GM10248 (cell line): ENCODE data around the gene CYTH1.

ENCODE experiments used
- CTCF ChIA-PET: fragments of 300-600 bp; sonication (Branson Sonifier 250); formaldehyde crosslinking; extraction: SDS; loops from one replicate; lab custom pipeline; 2021; ENCODE audit warnings: antibody characterized with exemption; lab: Yijun Ruan, JAX
- POLR2A ChIA-PET: fragments of 350-650 bp; sonication (Branson Sonifier 250); formaldehyde crosslinking; extraction: SDS; loops from one replicate; lab custom pipeline; 2020; ENCODE audit warnings: antibody characterized with exemption; lab: Yijun Ruan, JAX
- DNase-seq: peaks from one replicate; pipeline ENCODE4 v3.0.0; 2012; ENCODE audit errors: extremely low spot score
- TF ChIP-seq, protein P1 (sequence below): IDR thresholded peaks from 2 replicates; pipeline ENCODE4 v1.5.1; 2012; ENCODE audit warnings: mild to moderate bottlenecking, low read depth; ENCODE audit errors: extremely low read depth, missing control alignments, control extremely low read depth

CYTH1 gene, protein sequence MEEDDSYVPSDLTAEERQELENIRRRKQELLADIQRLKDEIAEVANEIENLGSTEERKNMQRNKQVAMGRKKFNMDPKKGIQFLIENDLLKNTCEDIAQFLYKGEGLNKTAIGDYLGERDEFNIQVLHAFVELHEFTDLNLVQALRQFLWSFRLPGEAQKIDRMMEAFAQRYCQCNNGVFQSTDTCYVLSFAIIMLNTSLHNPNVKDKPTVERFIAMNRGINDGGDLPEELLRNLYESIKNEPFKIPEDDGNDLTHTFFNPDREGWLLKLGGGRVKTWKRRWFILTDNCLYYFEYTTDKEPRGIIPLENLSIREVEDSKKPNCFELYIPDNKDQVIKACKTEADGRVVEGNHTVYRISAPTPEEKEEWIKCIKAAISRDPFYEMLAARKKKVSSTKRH

DNA sequence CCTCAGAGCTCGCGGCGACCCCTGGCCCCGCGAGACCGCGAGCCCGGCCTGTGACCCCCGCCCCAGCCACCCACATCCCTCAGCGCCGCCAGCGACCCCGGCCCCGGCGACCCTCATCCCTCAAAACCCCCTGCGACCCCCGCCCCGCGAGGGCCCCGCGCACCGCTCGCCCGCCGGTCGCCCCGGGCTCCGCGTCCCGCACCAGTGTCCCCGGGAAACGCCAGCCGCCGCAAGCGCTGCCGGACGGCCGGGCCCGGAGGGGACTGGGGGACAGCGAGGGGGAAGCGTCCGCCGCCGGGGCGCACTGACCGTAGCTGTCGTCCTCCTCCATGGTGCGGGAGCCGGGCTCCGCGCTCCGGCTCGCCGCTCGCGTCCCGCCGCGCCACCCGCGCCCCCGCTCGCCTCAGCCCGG lies at the start of gene CYTH1:
Gene CYTH1 (minus strand): TSS at position 381 of the 412 bp plus-strand sequence. CDS start 50 bp downstream, at position 331.
- ChIA-PET POLR2A (no interaction called here), CTCF (no interaction called here)
- TF ChIP-seq, protein P1, sequence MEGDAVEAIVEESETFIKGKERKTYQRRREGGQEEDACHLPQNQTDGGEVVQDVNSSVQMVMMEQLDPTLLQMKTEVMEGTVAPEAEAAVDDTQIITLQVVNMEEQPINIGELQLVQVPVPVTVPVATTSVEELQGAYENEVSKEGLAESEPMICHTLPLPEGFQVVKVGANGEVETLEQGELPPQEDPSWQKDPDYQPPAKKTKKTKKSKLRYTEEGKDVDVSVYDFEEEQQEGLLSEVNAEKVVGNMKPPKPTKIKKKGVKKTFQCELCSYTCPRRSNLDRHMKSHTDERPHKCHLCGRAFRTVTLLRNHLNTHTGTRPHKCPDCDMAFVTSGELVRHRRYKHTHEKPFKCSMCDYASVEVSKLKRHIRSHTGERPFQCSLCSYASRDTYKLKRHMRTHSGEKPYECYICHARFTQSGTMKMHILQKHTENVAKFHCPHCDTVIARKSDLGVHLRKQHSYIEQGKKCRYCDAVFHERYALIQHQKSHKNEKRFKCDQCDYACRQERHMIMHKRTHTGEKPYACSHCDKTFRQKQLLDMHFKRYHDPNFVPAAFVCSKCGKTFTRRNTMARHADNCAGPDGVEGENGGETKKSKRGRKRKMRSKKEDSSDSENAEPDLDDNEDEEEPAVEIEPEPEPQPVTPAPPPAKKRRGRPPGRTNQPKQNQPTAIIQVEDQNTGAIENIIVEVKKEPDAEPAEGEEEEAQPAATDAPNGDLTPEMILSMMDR, result no peak
- DNase-seq, result no peak

DNA sequence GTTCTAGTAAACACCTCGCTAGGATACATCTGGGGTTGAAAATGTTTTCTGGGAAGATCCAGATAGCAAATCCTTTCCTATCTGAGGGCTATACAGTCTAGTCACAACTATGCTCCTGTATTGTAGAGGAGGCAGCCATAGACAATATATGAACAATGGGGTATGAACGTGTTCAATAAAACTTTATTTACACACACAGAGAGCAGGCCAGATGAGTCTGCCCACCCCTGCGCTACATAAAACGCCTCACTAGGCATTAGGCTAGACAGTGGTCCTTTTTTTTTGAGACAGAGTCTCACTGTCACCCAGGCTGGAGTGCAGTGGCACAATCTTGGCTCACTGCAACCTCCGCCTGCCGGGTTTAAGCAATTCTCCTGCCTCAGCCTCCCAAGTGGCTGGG lies 47.4 kb upstream of the CYTH1 start:
- no peak for DNase-seq
- TF ChIP-seq, protein P1, result no peak
- CTCF ChIA-PET, result interaction anchor here (1.4 to 2.5 kb wide), 2 partner anchors 10 to 28 kb away, joined by 5 to 8 read pairs; no protein-coding TSS in a partner anchor
- POLR2A ChIA-PET, result no interaction called here

DNA sequence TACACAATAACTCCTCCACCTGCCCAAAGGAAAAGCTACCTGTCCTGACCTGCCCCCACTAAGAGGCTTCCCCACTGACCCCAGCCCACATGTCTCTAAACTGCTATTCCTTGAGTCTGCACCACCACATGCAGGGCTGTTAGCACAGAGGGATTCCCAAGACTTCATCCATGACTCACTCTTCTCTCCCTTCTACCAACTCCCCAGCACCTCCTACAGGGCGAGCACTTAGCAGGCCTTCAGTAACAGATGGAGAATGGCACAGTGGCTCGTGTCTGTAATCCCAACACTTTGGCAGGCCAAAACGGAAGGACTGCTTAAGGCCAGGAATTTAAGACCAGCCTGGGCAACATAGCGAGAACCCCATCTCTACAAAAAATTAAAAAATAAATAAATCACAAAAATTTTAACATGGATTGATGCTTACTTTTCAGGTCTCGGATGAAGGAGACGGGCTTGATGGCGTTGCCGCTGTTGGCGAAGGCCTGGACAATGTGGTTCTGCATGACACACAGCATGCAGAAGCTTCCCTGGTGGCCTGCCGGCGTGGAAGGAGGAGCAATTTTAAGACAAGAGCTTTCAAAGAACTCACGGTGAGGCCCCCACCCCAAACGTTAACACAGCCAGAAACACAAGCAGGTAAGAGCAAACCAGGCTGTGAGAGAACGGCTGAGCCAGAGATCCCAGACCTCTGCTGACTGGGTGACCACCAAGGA lies 46.6 kb upstream of the CYTH1 start:
- ChIA-PET POLR2A (no interaction called here), CTCF (interaction anchor here (1.4 to 2.5 kb wide), 2 partner anchors 9 to 27 kb away, joined by 5 to 8 read pairs; no protein-coding TSS in a partner anchor)
- no peak for DNase-seq
- TF ChIP-seq, protein P1, result no peak

DNA sequence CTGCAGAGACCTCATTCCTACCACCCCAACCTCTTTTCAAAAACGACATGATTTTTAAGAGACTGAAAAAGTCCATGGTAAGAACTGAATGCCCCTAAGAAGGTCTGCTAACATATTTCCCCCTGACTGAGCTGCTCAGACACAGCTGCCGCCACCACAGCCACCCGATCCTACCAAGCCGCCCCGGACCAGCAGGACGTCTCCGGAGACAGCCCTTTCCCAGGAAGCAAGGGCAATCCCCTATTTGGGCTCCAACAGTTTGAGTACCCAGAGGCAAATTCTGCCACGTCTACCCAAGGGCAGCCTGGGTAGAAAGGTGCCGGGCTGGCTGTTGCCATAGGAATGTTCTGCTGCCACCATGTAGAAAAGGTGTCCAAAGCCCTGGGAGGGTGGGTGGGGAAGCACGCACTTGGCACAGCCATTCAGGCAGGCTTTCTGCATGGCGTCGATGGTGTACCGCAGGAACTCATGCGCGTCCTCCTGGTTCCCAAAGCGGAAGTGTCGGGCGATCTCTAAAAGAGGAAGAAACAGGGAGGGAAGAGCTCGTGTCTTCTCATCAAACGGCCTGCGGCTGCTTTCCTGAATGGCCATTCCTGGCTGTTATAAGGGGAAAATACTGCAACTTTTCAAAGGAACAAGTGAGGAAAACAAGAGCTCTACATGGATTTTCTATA lies 44.9 kb upstream of the CYTH1 start:
- no peak for DNase-seq
- POLR2A ChIA-PET, result no interaction called here
- CTCF ChIA-PET, result interaction anchor here (1.1 to 2.5 kb wide), 3 partner anchors 7 to 43 kb away, joined by 3 to 8 read pairs (median 3); no protein-coding TSS in a partner anchor
- TF ChIP-seq, protein P1, result no peak

DNA sequence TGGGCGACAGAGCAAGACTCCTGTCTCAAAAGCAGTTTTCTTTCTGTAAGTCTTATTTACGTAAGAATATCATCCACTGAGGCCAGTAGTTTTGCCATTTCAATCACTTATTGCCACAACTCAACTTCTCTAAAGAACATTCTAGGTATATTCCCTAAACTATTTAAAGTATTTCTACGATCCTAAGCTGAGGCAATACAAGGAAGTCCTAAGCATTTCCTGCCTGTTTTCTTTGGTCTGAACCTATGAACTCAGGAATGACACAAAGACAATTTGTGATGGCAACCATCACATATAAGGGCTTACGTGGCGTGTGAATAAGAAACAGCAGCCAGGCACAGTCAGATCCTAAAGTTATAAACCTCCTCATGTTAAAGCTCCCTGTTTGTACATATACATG lies 44.3 kb upstream of the CYTH1 start:
- POLR2A ChIA-PET, result no interaction called here
- DNase-seq, result no peak
- CTCF ChIA-PET, result interaction anchor here (1.1 to 1.8 kb wide), 2 partner anchors 24 to 42 kb away, joined by 3 read pairs; no protein-coding TSS in a partner anchor
- TF ChIP-seq, protein P1, result no peak

DNA sequence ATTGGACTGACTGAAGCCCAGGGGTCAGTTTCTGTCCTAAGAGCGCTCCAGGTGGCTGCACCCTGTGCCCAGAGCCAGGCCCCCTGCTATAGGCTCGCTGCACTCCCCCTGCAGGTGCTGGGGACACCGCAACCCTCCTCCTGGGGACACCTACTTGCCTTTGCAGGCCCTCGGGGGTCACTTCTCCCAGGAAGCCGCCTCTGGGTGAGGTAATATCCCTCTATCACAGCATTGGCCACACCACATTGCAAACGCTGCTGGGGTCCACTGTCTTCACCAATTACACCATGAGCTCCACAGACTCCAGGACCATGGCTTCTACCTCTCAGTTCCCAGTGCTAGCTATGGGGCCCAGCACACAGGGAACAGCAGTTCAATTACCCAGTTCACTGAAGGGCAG lies 43.6 kb upstream of the CYTH1 start:
- ChIA-PET CTCF (interaction anchor here (1.8 kb wide), 1 partner anchor 42 kb away, joined by 3 read pairs; no protein-coding TSS in a partner anchor), POLR2A (no interaction called here)
- DNase-seq, result no peak
- TF ChIP-seq, protein P1, result no peak
